ENCODE results near the gene ENTPD6.

The ENTPD6 gene

GRCh38 chr20:25254571-25254970, 59.1 kb downstream of the ENTPD6 start:
- H3K36me3 ChIP-seq (ENCODE audit: control insufficient read depth in 2 of 2, insufficient read depth in 1 of 2, low read length in 2 of 2), result peaks cover 0 to 14% of the 10 kb centered on the region in 2 experiments; a peak in 1 of 3 replicates
- ChIA-PET CTCF (interaction anchor here (0.9 kb wide), 1 partner anchor 68 kb away, joined by 4 read pairs; no protein-coding TSS in a partner anchor), POLR2A (interaction anchor here (1.3 kb wide), 1 partner anchor 153 kb away, joined by 5 read pairs; the partner anchor contains the start of gene GINS1)
- H3K4me1 ChIP-seq (ENCODE audit: control insufficient read depth, insufficient read depth, low read length), result peaks cover 27% of the 10 kb centered on the region
- H3K9me3 ChIP-seq (ENCODE audit: control insufficient read depth, insufficient read depth, low read depth, low read length), result no peaks in the 10 kb centered on the region
- H3K27ac ChIP-seq (ENCODE audit: extremely low read depth, low read depth, low read length), result no peak overlapping the region
- TF ChIP-seq GLIS2 (tag by site-specific recombination; IDR thresholded peaks at IDR 0.05), result no peak
- TF ChIP-seq, protein P1, sequence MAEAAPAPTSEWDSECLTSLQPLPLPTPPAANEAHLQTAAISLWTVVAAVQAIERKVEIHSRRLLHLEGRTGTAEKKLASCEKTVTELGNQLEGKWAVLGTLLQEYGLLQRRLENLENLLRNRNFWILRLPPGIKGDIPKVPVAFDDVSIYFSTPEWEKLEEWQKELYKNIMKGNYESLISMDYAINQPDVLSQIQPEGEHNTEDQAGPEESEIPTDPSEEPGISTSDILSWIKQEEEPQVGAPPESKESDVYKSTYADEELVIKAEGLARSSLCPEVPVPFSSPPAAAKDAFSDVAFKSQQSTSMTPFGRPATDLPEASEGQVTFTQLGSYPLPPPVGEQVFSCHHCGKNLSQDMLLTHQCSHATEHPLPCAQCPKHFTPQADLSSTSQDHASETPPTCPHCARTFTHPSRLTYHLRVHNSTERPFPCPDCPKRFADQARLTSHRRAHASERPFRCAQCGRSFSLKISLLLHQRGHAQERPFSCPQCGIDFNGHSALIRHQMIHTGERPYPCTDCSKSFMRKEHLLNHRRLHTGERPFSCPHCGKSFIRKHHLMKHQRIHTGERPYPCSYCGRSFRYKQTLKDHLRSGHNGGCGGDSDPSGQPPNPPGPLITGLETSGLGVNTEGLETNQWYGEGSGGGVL (tag by site-specific recombination; IDR thresholded peaks at IDR 0.05), result no peak
- no peak for TF ChIP-seq ZNF2 (tag by site-specific recombination; IDR thresholded peaks at IDR 0.05)
- TF ChIP-seq SALL2 (tag by site-specific recombination; IDR thresholded peaks at IDR 0.05; ENCODE audit: borderline replicate concordance), result no peak
- TF ChIP-seq AEBP2 (tag by site-specific recombination; IDR thresholded peaks at IDR 0.05; ENCODE audit: borderline replicate concordance), result no peak
- no peak for TF ChIP-seq ZNF169 (tag by site-specific recombination; IDR thresholded peaks at IDR 0.05)
- TF ChIP-seq ZNF214 (tag by site-specific recombination; IDR thresholded peaks at IDR 0.05; ENCODE audit: borderline replicate concordance), result no peak
- TF ChIP-seq ZBTB49 (tag by site-specific recombination; IDR thresholded peaks at IDR 0.05; ENCODE audit: low read depth), result no peak
- TF ChIP-seq ZNF785 (tag by site-specific recombination; IDR thresholded peaks at IDR 0.05), result no peak
- TF ChIP-seq, protein P2, sequence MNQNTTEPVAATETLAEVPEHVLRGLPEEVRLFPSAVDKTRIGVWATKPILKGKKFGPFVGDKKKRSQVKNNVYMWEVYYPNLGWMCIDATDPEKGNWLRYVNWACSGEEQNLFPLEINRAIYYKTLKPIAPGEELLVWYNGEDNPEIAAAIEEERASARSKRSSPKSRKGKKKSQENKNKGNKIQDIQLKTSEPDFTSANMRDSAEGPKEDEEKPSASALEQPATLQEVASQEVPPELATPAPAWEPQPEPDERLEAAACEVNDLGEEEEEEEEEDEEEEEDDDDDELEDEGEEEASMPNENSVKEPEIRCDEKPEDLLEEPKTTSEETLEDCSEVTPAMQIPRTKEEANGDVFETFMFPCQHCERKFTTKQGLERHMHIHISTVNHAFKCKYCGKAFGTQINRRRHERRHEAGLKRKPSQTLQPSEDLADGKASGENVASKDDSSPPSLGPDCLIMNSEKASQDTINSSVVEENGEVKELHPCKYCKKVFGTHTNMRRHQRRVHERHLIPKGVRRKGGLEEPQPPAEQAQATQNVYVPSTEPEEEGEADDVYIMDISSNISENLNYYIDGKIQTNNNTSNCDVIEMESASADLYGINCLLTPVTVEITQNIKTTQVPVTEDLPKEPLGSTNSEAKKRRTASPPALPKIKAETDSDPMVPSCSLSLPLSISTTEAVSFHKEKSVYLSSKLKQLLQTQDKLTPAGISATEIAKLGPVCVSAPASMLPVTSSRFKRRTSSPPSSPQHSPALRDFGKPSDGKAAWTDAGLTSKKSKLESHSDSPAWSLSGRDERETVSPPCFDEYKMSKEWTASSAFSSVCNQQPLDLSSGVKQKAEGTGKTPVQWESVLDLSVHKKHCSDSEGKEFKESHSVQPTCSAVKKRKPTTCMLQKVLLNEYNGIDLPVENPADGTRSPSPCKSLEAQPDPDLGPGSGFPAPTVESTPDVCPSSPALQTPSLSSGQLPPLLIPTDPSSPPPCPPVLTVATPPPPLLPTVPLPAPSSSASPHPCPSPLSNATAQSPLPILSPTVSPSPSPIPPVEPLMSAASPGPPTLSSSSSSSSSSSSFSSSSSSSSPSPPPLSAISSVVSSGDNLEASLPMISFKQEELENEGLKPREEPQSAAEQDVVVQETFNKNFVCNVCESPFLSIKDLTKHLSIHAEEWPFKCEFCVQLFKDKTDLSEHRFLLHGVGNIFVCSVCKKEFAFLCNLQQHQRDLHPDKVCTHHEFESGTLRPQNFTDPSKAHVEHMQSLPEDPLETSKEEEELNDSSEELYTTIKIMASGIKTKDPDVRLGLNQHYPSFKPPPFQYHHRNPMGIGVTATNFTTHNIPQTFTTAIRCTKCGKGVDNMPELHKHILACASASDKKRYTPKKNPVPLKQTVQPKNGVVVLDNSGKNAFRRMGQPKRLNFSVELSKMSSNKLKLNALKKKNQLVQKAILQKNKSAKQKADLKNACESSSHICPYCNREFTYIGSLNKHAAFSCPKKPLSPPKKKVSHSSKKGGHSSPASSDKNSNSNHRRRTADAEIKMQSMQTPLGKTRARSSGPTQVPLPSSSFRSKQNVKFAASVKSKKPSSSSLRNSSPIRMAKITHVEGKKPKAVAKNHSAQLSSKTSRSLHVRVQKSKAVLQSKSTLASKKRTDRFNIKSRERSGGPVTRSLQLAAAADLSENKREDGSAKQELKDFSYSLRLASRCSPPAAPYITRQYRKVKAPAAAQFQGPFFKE (tag by site-specific recombination; IDR thresholded peaks at IDR 0.05; ENCODE audit: borderline replicate concordance), result no peak
- no peak for TF ChIP-seq ZNF324 (tag by site-specific recombination; IDR thresholded peaks at IDR 0.05)
- TF ChIP-seq OSR2 (tag by site-specific recombination; IDR thresholded peaks at IDR 0.05), result no peak
- TF ChIP-seq ZBTB20 (tag by site-specific recombination; IDR thresholded peaks at IDR 0.05), result no peak
- TF ChIP-seq BCL11B (tag by site-specific recombination; IDR thresholded peaks at IDR 0.05; ENCODE audit: low read depth), result no peak
- TF ChIP-seq ZNF521 (tag by site-specific recombination; IDR thresholded peaks at IDR 0.05), result no peak
- TF ChIP-seq REST (tag by site-specific recombination; IDR thresholded peaks at IDR 0.05), result no peak
- no peak for TF ChIP-seq ZNF184 (tag by site-specific recombination; IDR thresholded peaks at IDR 0.05)
- TF ChIP-seq ZNF48 (tag by site-specific recombination; IDR thresholded peaks at IDR 0.05), result no peak
- no peak overlapping the region for H3K4me3 ChIP-seq (ENCODE audit: low read depth, low read length)

All from HEK293 (cell line).